Measurements from ENCODE around the gene NUP54.

DNA sequence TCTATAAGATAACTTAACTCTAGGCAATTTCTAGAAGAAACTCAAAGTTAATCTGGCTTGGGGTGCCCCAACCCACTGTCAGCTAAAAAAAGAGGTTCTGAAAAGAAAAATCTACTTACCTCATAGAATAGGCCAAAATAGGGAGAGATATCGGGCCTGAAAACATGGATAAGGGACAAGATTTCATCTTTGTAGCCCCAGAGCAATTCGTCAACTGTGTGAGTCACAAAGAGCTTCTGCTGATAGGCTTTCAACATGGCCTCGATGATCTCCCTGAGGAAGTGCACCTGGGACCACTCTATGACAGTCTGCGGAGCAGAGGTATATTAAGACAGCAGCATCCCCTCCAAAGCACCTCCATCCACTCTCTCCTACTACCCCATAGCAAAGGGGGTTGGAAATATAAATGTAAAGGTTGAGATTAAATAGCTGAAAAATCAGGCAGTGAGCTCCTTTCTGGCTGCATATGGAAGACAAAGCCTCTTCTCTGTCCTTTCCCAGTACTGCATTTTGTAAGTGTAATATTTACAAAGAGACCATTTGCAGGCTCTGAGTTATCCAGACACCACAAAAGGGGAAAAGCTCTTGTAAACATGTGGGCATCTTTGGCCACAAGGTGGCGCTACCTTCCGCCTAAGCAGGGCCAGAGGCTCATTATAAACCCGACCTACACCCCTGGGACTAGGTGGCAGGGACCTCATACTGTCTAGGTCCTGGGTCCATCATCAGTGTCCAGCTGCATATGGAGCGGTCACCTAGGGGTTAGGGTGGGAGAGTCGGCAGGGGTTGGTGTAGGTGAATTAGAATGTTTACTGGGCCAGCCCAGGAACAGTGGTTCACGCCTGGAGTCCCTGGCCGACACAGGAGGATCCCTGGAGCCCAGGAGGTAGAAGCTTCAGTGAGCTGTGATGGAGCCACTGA, 31.5 kb upstream of the NUP54 start:
- no peak for TF ChIP-seq EZH2 (IDR thresholded peaks at IDR 0.05; ENCODE audit: insufficient read depth, poor library complexity, severe bottlenecking)
- no peak for TF ChIP-seq EZH2phosphoT487 (IDR thresholded peaks at IDR 0.05; ENCODE audit: insufficient read depth, low read depth)

Measured in GM23248 (cell line).